Measurements from ENCODE around the gene PTPN6. TPM values are rescaled to one million over a fixed set of nuclear protein-coding genes. Genes with fewer than 3 reads are reported as not detected.
A peak's percentile ranks its signal among the peaks of the same experiment; 100 is the strongest.

PTPN6 gene
- total and polyA plus RNA-seq, 2 of the 13 experiments (the other 11 are each of a cell fraction or from before 2014, with no cell fraction given), result 10.5 to 10.6 TPM

DNA sequence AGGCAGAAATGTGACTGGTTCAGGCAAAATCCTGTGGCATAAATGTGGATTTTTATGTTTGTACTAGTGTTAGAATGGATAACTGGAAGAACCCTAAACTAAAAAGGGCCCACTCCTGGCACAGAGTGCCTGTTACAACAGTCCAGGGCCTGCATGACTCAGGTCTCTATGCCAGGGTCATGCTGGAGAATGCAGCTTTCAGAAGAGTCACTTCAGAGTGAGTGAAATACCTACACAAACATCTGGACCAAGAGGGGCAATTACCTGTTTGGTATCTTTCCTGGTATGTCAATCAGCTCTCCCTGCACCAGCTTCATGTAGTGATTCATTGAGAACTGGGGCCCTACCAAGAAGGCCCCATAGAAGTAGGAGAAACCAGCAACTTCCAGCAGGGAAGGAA is 29.6 kb downstream of the PTPN6 start (continued):
- no peak for TF ChIP-seq ATF7-NPFF (CRISPR knock-in tag; IDR thresholded peaks at IDR 0.05; ENCODE audit: low read depth)
- TF ChIP-seq ZNF205 (CRISPR knock-in tag; IDR thresholded peaks at IDR 0.05), result peak; percentile 98
- no peak for TF ChIP-seq PRPF4 (IDR thresholded peaks at IDR 0.05; ENCODE audit: low read depth, low read length, poor library complexity, severe bottlenecking)
- no peak for TF ChIP-seq ONECUT2 (CRISPR knock-in tag; IDR thresholded peaks at IDR 0.05)

DNA sequence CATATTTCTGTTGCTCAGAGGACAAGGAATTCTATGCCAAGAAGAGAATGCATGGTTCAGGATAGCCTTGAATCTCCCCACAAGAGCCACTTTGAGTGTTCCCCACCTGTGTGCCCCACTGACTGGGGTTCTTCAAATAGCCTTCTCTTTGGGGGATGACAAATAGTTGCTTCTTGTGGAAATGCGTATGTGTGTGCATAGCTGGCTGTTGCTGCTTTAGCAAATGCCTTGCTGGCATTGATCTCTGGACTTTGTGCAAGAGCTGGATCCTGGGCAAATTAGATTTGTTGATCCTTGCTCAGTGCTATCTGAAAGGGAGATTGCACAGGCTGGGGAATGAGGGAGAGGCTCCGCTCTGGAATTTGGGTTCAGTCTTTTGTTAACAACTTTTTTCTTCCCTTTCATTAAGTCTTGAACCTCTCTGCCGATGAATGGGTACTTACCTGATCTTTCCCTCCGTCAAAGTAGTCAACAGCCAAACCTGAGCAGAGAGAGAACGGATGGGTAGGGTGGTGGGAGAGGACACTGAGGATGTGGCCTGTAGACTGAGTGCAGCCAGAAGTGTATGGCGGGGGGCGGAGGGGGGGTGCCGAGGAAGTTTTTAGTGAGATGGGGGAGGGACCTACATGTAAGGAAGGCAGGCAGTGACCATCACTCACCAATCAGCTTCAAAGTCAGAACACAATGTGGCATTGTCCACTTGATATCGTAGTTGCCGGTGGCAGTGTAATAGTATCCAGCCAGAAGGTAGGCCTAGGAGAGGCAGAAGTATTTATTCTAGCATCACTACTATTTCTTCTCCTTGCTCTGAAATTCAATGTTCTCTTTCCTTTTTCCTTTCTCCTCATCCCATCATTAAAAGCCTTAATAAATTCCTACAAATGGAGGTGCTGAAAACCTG is 30.2 kb downstream of the PTPN6 start:
- peak overlapping the region; percentile 98 for H3K27ac ChIP-seq (ENCODE audit: extremely low read length, insufficient read depth, low read length)
- peak; percentile 96 for DNase-seq (ENCODE audit: low spot score)
- TSS peak; percentile 67 for BruUV-seq (replicated peaks)
- no peak; the same call in 1 of the 2 replicates for TF ChIP-seq ZNF460 (CRISPR knock-in tag; IDR thresholded peaks at IDR 0.05; ENCODE audit: borderline replicate concordance)
- peak; percentile 30; the same call in 1 of the 2 replicates for TF ChIP-seq POLR2AphosphoS5 (IDR thresholded peaks at IDR 0.05; ENCODE audit: low read depth, low read length)
- no peak for TF ChIP-seq ZNF253 (CRISPR knock-in tag; IDR thresholded peaks at IDR 0.05; ENCODE audit: borderline replicate concordance)
- peak; percentile 27 for TF ChIP-seq RBM22 (optimal IDR thresholded peaks at IDR 0.05; ENCODE audit: low read length)
- TF ChIP-seq FOXA1 (IDR thresholded peaks at IDR 0.05), result no peak
- TF ChIP-seq FOXA1 (CRISPR knock-in tag; IDR thresholded peaks at IDR 0.05), result peak; percentile 76
- no peak for TF ChIP-seq ZNF619 (CRISPR knock-in tag; IDR thresholded peaks at IDR 0.05)
- TF ChIP-seq, protein P1, sequence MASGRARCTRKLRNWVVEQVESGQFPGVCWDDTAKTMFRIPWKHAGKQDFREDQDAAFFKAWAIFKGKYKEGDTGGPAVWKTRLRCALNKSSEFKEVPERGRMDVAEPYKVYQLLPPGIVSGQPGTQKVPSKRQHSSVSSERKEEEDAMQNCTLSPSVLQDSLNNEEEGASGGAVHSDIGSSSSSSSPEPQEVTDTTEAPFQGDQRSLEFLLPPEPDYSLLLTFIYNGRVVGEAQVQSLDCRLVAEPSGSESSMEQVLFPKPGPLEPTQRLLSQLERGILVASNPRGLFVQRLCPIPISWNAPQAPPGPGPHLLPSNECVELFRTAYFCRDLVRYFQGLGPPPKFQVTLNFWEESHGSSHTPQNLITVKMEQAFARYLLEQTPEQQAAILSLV (CRISPR knock-in tag; IDR thresholded peaks at IDR 0.05; ENCODE audit: borderline replicate concordance), result 0 out of 2 replicates have a peak, but pooled peaks have one; percentile 60
- TF ChIP-seq HNF4A (CRISPR knock-in tag; IDR thresholded peaks at IDR 0.05), result peak; percentile 99
- TF ChIP-seq ZNF251 (CRISPR knock-in tag; IDR thresholded peaks at IDR 0.05), result no peak
- TF ChIP-seq, protein P2, sequence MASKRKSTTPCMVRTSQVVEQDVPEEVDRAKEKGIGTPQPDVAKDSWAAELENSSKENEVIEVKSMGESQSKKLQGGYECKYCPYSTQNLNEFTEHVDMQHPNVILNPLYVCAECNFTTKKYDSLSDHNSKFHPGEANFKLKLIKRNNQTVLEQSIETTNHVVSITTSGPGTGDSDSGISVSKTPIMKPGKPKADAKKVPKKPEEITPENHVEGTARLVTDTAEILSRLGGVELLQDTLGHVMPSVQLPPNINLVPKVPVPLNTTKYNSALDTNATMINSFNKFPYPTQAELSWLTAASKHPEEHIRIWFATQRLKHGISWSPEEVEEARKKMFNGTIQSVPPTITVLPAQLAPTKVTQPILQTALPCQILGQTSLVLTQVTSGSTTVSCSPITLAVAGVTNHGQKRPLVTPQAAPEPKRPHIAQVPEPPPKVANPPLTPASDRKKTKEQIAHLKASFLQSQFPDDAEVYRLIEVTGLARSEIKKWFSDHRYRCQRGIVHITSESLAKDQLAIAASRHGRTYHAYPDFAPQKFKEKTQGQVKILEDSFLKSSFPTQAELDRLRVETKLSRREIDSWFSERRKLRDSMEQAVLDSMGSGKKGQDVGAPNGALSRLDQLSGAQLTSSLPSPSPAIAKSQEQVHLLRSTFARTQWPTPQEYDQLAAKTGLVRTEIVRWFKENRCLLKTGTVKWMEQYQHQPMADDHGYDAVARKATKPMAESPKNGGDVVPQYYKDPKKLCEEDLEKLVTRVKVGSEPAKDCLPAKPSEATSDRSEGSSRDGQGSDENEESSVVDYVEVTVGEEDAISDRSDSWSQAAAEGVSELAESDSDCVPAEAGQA (IDR thresholded peaks at IDR 0.05; ENCODE audit: low read depth), result no peak
- TF ChIP-seq, protein P2 (CRISPR knock-in tag; IDR thresholded peaks at IDR 0.05; ENCODE audit: borderline replicate concordance), result no peak

More for the DNA sequence above, 30.2 kb downstream of the PTPN6 start:
- POLR2A ChIA-PET, result interaction anchor here (0.6 to 5.4 kb wide), 20 partner anchors 9 to 148 kb away, joined by 3 to 65 read pairs (median 4); partner anchors contain the start of genes C12orf57, C1S, CLSTN3 and EMG1
- Histone ChIP-seq H2AFZ (ENCODE audit: low read length) (no peak overlapping the region), H3K9ac (ENCODE audit: insufficient read depth, low read depth, low read length) (peak overlapping the region; percentile 67), H4K20me1 (ENCODE audit: insufficient read depth, low read length) (no peaks in the 10 kb centered on the region), H3K4me2 (ENCODE audit: low read depth, low read length) (peak overlapping the region; percentile 71), H3K27me3 (ENCODE audit: control insufficient read depth in 1 of 2, insufficient read depth in 2 of 2, low read length in 2 of 2) (no peaks in the 10 kb centered on the region), H3K79me2 (ENCODE audit: insufficient read depth, low read length) (no peaks in the 10 kb centered on the region), H3K36me3 (replicated peaks in 1 of 2; ENCODE audit: control insufficient read depth in 1 of 2, insufficient read depth in 2 of 2, low read length in 2 of 2) (peaks cover 6 to 22% of the 10 kb centered on the region in 2 experiments), H3K4me1 (ENCODE audit: insufficient read depth, low read length) (peaks cover 64% of the 10 kb centered on the region), H3K4me3 (replicated peaks in 1 of 3; ENCODE audit: insufficient read depth in 1 of 3, low read depth in 2 of 3, low read length in 3 of 3) (peak overlapping the region in 2 of 3 experiments; percentile 25 to 29; a peak in 4 of 6 replicates), H3K9me3 (ENCODE audit: low read length) (no peaks in the 10 kb centered on the region)
- ATAC-seq (peak; percentile 90), FAIRE-seq (peak; percentile 92)
- intact Hi-C loops (cut with micrococcal nuclease; ENCODE audit: unreplicated experiment), result loop anchor here (1.0 to 2.0 kb wide), 2 partner anchors 10 to 37 kb away; partner anchors contain the start of gene LPCAT3
- in situ Hi-C loops (cut with HindIII; ENCODE audit: extremely low pct_ligation_motif_present, low pct_unique_long_range_greater_than_20kb), result loop anchor here (5.0 kb wide), 1 partner anchor 36 kb away; the partner anchor contains the start of gene LPCAT3
- CTCF ChIA-PET (ENCODE audit: low intra/inter-chr PET ratio, low total read pairs), result no interaction called here
- 4% methylated on average over 9 of the region's 10 CpGs for WGBS (ENCODE audit: low lambda C conversion rate)
